ENCODE results near the gene UNKL.

UNKL gene

GRCh38 chr16:1381612-1382406 is 32.7 kb downstream of the UNKL start:
- peaks cover 17% of the 10 kb centered on the region for H3K79me2 ChIP-seq (ENCODE audit: control insufficient read depth, insufficient read depth, low read length, unreplicated experiment)
- H3K4me3 ChIP-seq (ENCODE audit: low read depth, low read length): no peak overlapping the region
- no peaks in the 10 kb centered on the region for H3K27me3 ChIP-seq (ENCODE audit: insufficient read depth, low read length)
- H3K4me1 ChIP-seq (ENCODE audit: control insufficient read depth, insufficient read depth, low read length, unreplicated experiment): peaks cover 12% of the 10 kb centered on the region
- H2AFZ ChIP-seq (ENCODE audit: low read length, unreplicated experiment): no peak overlapping the region
- no peaks in the 10 kb centered on the region for H3K36me3 ChIP-seq (ENCODE audit: insufficient read depth, low read length)
- no peak overlapping the region for H3K27ac ChIP-seq (ENCODE audit: low read depth, low read length)

- H2AFZ ChIP-seq (ENCODE audit: low read length, unreplicated experiment): no peak overlapping the region
- H3K4me1 ChIP-seq (ENCODE audit: control insufficient read depth, insufficient read depth, low read length, unreplicated experiment): peaks cover 12% of the 10 kb centered on the region
- peaks cover 22% of the 10 kb centered on the region for H3K79me2 ChIP-seq (ENCODE audit: control insufficient read depth, insufficient read depth, low read length, unreplicated experiment)
- no peak overlapping the region for H3K4me3 ChIP-seq (ENCODE audit: low read depth, low read length)
- H3K27ac ChIP-seq (ENCODE audit: low read depth, low read length): no peak overlapping the region
- no peaks in the 10 kb centered on the region for H3K36me3 ChIP-seq (ENCODE audit: insufficient read depth, low read length)
- H3K27me3 ChIP-seq (ENCODE audit: insufficient read depth, low read length): no peaks in the 10 kb centered on the region
These were observed 34.3 kb downstream of the UNKL start for GRCh38 chr16:1380195-1380594.

- Histone ChIP-seq H3K4me1 (ENCODE audit: control insufficient read depth, insufficient read depth, low read length, unreplicated experiment) (peaks cover 12% of the 10 kb centered on the region), H2AFZ (ENCODE audit: low read length, unreplicated experiment) (peak overlapping the region; percentile 84), H3K27ac (ENCODE audit: low read depth, low read length) (peak overlapping the region; percentile 97), H3K79me2 (ENCODE audit: control insufficient read depth, insufficient read depth, low read length, unreplicated experiment) (peaks cover 25% of the 10 kb centered on the region), H3K36me3 (ENCODE audit: insufficient read depth, low read length) (no peaks in the 10 kb centered on the region), H3K4me3 (ENCODE audit: low read depth, low read length) (peak overlapping the region; percentile 99), H3K27me3 (ENCODE audit: insufficient read depth, low read length) (no peaks in the 10 kb centered on the region)
These were observed 35.0 kb downstream of the UNKL start for GRCh38 chr16:1379304-1380076.

GRCh38 chr16:1378804-1379303 is 35.6 kb downstream of the UNKL start:
- Histone ChIP-seq H3K4me1 (ENCODE audit: control insufficient read depth, insufficient read depth, low read length, unreplicated experiment) (peaks cover 12% of the 10 kb centered on the region), H2AFZ (ENCODE audit: low read length, unreplicated experiment) (peak overlapping the region; percentile 84), H3K36me3 (ENCODE audit: insufficient read depth, low read length) (no peaks in the 10 kb centered on the region), H3K79me2 (ENCODE audit: control insufficient read depth, insufficient read depth, low read length, unreplicated experiment) (peaks cover 28% of the 10 kb centered on the region), H3K4me3 (ENCODE audit: low read depth, low read length) (peak overlapping the region; percentile 99), H3K27me3 (ENCODE audit: insufficient read depth, low read length) (no peaks in the 10 kb centered on the region), H3K27ac (ENCODE audit: low read depth, low read length) (peak overlapping the region; percentile 97)

GRCh38 chr16:1378087-1378803 is 36.3 kb downstream of the UNKL start:
- H3K27ac ChIP-seq (ENCODE audit: low read depth, low read length): peak overlapping the region; percentile 97
- no peaks in the 10 kb centered on the region for H3K27me3 ChIP-seq (ENCODE audit: insufficient read depth, low read length)
- H3K36me3 ChIP-seq (ENCODE audit: insufficient read depth, low read length): no peaks in the 10 kb centered on the region
- no peak overlapping the region for H2AFZ ChIP-seq (ENCODE audit: low read length, unreplicated experiment)
- H3K79me2 ChIP-seq (ENCODE audit: control insufficient read depth, insufficient read depth, low read length, unreplicated experiment): peaks cover 28% of the 10 kb centered on the region
- peaks cover 12% of the 10 kb centered on the region for H3K4me1 ChIP-seq (ENCODE audit: control insufficient read depth, insufficient read depth, low read length, unreplicated experiment)
- H3K4me3 ChIP-seq (ENCODE audit: low read depth, low read length): peak overlapping the region; percentile 99

- Histone ChIP-seq H3K27ac (ENCODE audit: low read depth, low read length) (peak overlapping the region; percentile 97; the same call in 1 of the 2 replicates), H3K4me1 (ENCODE audit: control insufficient read depth, insufficient read depth, low read length, unreplicated experiment) (peaks cover 12% of the 10 kb centered on the region), H3K27me3 (ENCODE audit: insufficient read depth, low read length) (no peaks in the 10 kb centered on the region), H2AFZ (ENCODE audit: low read length, unreplicated experiment) (no peak overlapping the region), H3K4me3 (ENCODE audit: low read depth, low read length) (peak overlapping the region; percentile 99), H3K36me3 (ENCODE audit: insufficient read depth, low read length) (no peaks in the 10 kb centered on the region), H3K79me2 (ENCODE audit: control insufficient read depth, insufficient read depth, low read length, unreplicated experiment) (peaks cover 28% of the 10 kb centered on the region)
These were observed 37.0 kb downstream of the UNKL start for GRCh38 chr16:1377406-1378010.

- Histone ChIP-seq H3K4me1 (ENCODE audit: control insufficient read depth, insufficient read depth, low read length, unreplicated experiment) (peaks cover 12% of the 10 kb centered on the region), H3K36me3 (ENCODE audit: insufficient read depth, low read length) (peaks cover 3% of the 10 kb centered on the region; the same call in 1 of the 2 replicates), H3K4me3 (ENCODE audit: low read depth, low read length) (no peak overlapping the region), H3K79me2 (ENCODE audit: control insufficient read depth, insufficient read depth, low read length, unreplicated experiment) (peaks cover 33% of the 10 kb centered on the region), H3K27me3 (ENCODE audit: insufficient read depth, low read length) (no peaks in the 10 kb centered on the region), H2AFZ (ENCODE audit: low read length, unreplicated experiment) (no peak overlapping the region), H3K27ac (ENCODE audit: low read depth, low read length) (no peak overlapping the region)
These were observed 38.6 kb downstream of the UNKL start for GRCh38 chr16:1375741-1376410.

GRCh38 chr16:1375298-1375640 is 39.2 kb downstream of the UNKL start:
- H3K4me1 ChIP-seq (ENCODE audit: control insufficient read depth, insufficient read depth, low read length, unreplicated experiment): peaks cover 12% of the 10 kb centered on the region
- H2AFZ ChIP-seq (ENCODE audit: low read length, unreplicated experiment): no peak overlapping the region
- peaks cover 3% of the 10 kb centered on the region; the same call in 1 of the 2 replicates for H3K36me3 ChIP-seq (ENCODE audit: insufficient read depth, low read length)
- no peaks in the 10 kb centered on the region for H3K27me3 ChIP-seq (ENCODE audit: insufficient read depth, low read length)
- no peak overlapping the region for H3K27ac ChIP-seq (ENCODE audit: low read depth, low read length)
- no peak overlapping the region for H3K4me3 ChIP-seq (ENCODE audit: low read depth, low read length)
- peaks cover 33% of the 10 kb centered on the region for H3K79me2 ChIP-seq (ENCODE audit: control insufficient read depth, insufficient read depth, low read length, unreplicated experiment)

- Histone ChIP-seq H3K4me3 (ENCODE audit: low read depth, low read length) (no peak overlapping the region), H3K79me2 (ENCODE audit: control insufficient read depth, insufficient read depth, low read length, unreplicated experiment) (peaks cover 33% of the 10 kb centered on the region), H3K36me3 (ENCODE audit: insufficient read depth, low read length) (peaks cover 3% of the 10 kb centered on the region; the same call in 1 of the 2 replicates), H3K4me1 (ENCODE audit: control insufficient read depth, insufficient read depth, low read length, unreplicated experiment) (peaks cover 12% of the 10 kb centered on the region), H3K27me3 (ENCODE audit: insufficient read depth, low read length) (no peaks in the 10 kb centered on the region), H3K27ac (ENCODE audit: low read depth, low read length) (no peak overlapping the region), H2AFZ (ENCODE audit: low read length, unreplicated experiment) (no peak overlapping the region)
These were observed 39.8 kb downstream of the UNKL start for GRCh38 chr16:1374418-1375297.
